Measurements from ENCODE around the gene PURB. TPM values are rescaled to one million over a fixed set of nuclear protein-coding genes. Genes with fewer than 3 reads are reported as not detected.
A peak's percentile ranks its signal among the peaks of the same experiment; 100 is the strongest.

The PURB gene
- total and polyA plus RNA-seq, 9 of the 15 experiments (the other 6 are each of a cell fraction or from before 2014, with no cell fraction given), result 1.6 to 14.1 (median 8.8) TPM

- peak; percentile 78; the same call in 1 of the 2 replicates for TF ChIP-seq HMGXB4 (CRISPR knock-in tag; IDR thresholded peaks at IDR 0.05)
- TF ChIP-seq ZC3H4 (CRISPR knock-in tag; IDR thresholded peaks at IDR 0.05; ENCODE audit: borderline replicate concordance), result no peak; the same call in 1 of the 2 replicates
- no peak for TF ChIP-seq NRF1 (conservative IDR thresholded peaks at IDR 0.05 in 1 of 2, IDR thresholded peaks at IDR 0.05 in 1 of 2)
- TF ChIP-seq SETDB1 (IDR thresholded peaks at IDR 0.05; ENCODE audit: low read length), result no peak
- no peak for TF ChIP-seq EZH2 (IDR thresholded peaks at IDR 0.05; ENCODE audit: borderline replicate concordance, low read depth, low read length)
- TF ChIP-seq COPS2 (conservative IDR thresholded peaks at IDR 0.05), result no peak
- TF ChIP-seq ZBTB17 (CRISPR knock-in tag; IDR thresholded peaks at IDR 0.05), result peak; percentile 72
- TF ChIP-seq ZNF699 (CRISPR knock-in tag; IDR thresholded peaks at IDR 0.05; ENCODE audit: insufficient replicate concordance), result no peak
- TF ChIP-seq ZSCAN29 (IDR thresholded peaks at IDR 0.05), result no peak; the same call in 1 of the 2 replicates
- 0 out of 2 replicates have a peak, but pooled peaks have one; percentile 31 for TF ChIP-seq CAMTA2 (CRISPR knock-in tag; conservative IDR thresholded peaks at IDR 0.05)
- 0 out of 2 replicates have a peak, but pooled peaks have one; percentile 51 for TF ChIP-seq HDAC8 (tag; IDR thresholded peaks at IDR 0.05)
- TF ChIP-seq ZNF224 (CRISPR knock-in tag; IDR thresholded peaks at IDR 0.05), result no peak
- no peak for TF ChIP-seq NCOA6 (IDR thresholded peaks at IDR 0.05)
- peak; percentile 81; the same call in 1 of the 2 replicates for TF ChIP-seq FOXK1 (CRISPR knock-in tag; IDR thresholded peaks at IDR 0.05; ENCODE audit: borderline replicate concordance)
- peak; percentile 87 for TF ChIP-seq SMARCC2 (IDR thresholded peaks at IDR 0.05; ENCODE audit: low read depth)
- TF ChIP-seq ZBTB7A (IDR thresholded peaks at IDR 0.05; ENCODE audit: borderline replicate concordance, control insufficient read depth, low read depth, low read length), result peak; percentile 78; the same call in 1 of the 2 replicates
- TF ChIP-seq CREB5 (CRISPR knock-in tag; IDR thresholded peaks at IDR 0.05), result no peak
- no peak for TF ChIP-seq CHD4 (IDR thresholded peaks at IDR 0.05; ENCODE audit: insufficient read depth, insufficient replicate concordance, low read depth, low read length, poor library complexity, severe bottlenecking)
- no peak for TF ChIP-seq U2AF2 (optimal IDR thresholded peaks at IDR 0.05; ENCODE audit: low read depth, low read length)
- peak in 1 of 2 experiments; percentile 66; a peak in 1 of 4 replicates for TF ChIP-seq NONO (IDR thresholded peaks at IDR 0.05; ENCODE audit: low read depth in 2 of 2, low read length in 1 of 2)
- TF ChIP-seq ZNF184 (CRISPR knock-in tag; IDR thresholded peaks at IDR 0.05), result no peak
- TF ChIP-seq ZNF644 (tag; IDR thresholded peaks at IDR 0.05; ENCODE audit: low read depth), result 0 out of 2 replicates have a peak, but pooled peaks have one; percentile 58
Measured at GRCh38 chr7:44847509-44847919, 37.8 kb downstream of the PURB start (continued).

Data from K562 (cell line).